ENCODE measurements around the gene CSRNP3. TPM values are rescaled to one million over a fixed set of nuclear protein-coding genes. Genes with fewer than 3 reads are reported as not detected.
A peak's percentile ranks its signal among the peaks of the same experiment; 100 is the strongest.

The CSRNP3 gene
- total RNA-seq, 4 donors from 2014 or later = 0.37 to 11.1 (median 3.2) TPM

GRCh38 chr2:165467921-165468320 lies 1.6 kb upstream of the CSRNP3 start:
- no peak for DNase-seq
- intact Hi-C loops (cut with DNase I; ENCODE audit: low total_unique reads) = no loop called here
- TF ChIP-seq CTCF (IDR thresholded peaks at IDR 0.05) (no peak), EP300 (IDR thresholded peaks at IDR 0.05; ENCODE audit: low read depth) (no peak), POLR2AphosphoS5 (IDR thresholded peaks at IDR 0.05) (no peak), POLR2A (IDR thresholded peaks at IDR 0.05) (no peak)
- H3K9me3 ChIP-seq = no peaks in the 10 kb centered on the region
- in situ Hi-C loops (cut with MboI; ENCODE audit: low pct_ligation_motif_present in 1 of 4, low pct_unique_long_range_greater_than_20kb in 1 of 4, low sequenced_read_pairs in 3 of 4) = no loop called here
- no peak overlapping the region for H3K4me3 ChIP-seq
- 92 to 100% methylated on average over 1 to 3 of the region's 3 CpGs for whole genome bisulfite sequencing, 2 donors (ENCODE audit: low coverage in 1 of 2)
- peaks cover 0 to 21% (median 1%) of the 10 kb centered on the region in 4 donors for H3K4me1 ChIP-seq
- H3K27me3 ChIP-seq = no peaks in the 10 kb centered on the region
- H3K27ac ChIP-seq = no peak overlapping the region
- no peaks in the 10 kb centered on the region for H3K36me3 ChIP-seq

- intact Hi-C loops (cut with DNase I; ENCODE audit: low total_unique reads) (no loop called here), in situ Hi-C loops (cut with MboI; ENCODE audit: low pct_ligation_motif_present in 1 of 4, low pct_unique_long_range_greater_than_20kb in 1 of 4, low sequenced_read_pairs in 3 of 4) (no loop called here)
- peak overlapping the region in 3 of 4 donors; percentile 39 to 62 (median 45) for H3K4me3 ChIP-seq
Observed at GRCh38 chr2:165470361-165470760, 863 bp downstream of the CSRNP3 start.

GRCh38 chr2:165471349-165471950 lies 2.0 kb downstream of the CSRNP3 start:
- H3K27ac ChIP-seq = no peak overlapping the region
- H3K9me3 ChIP-seq = no peaks in the 10 kb centered on the region
- no peaks in the 10 kb centered on the region for H3K27me3 ChIP-seq
- H3K36me3 ChIP-seq = no peaks in the 10 kb centered on the region
- WGBS, 2 donors (ENCODE audit: low coverage in 1 of 2) = 13 to 20% methylated on average over 1 of the region's 1 CpG
- TF ChIP-seq CTCF (IDR thresholded peaks at IDR 0.05) (no peak), POLR2A (IDR thresholded peaks at IDR 0.05) (no peak), EP300 (IDR thresholded peaks at IDR 0.05; ENCODE audit: low read depth) (no peak), POLR2AphosphoS5 (IDR thresholded peaks at IDR 0.05) (no peak)
- DNase-seq = no peak
- peaks cover 0 to 24% (median 1%) of the 10 kb centered on the region in 4 donors for H3K4me1 ChIP-seq
- H3K4me3 ChIP-seq = no peak overlapping the region
- in situ Hi-C loops (cut with MboI; ENCODE audit: low pct_ligation_motif_present in 1 of 4, low pct_unique_long_range_greater_than_20kb in 1 of 4, low sequenced_read_pairs in 3 of 4) (no loop called here), intact Hi-C loops (cut with DNase I; ENCODE audit: low total_unique reads) (no loop called here)

More at GRCh38 chr2:165470361-165470760, 863 bp downstream of the CSRNP3 start:
- Histone ChIP-seq H3K27ac (no peak overlapping the region), H3K36me3 (no peaks in the 10 kb centered on the region), H3K27me3 (no peaks in the 10 kb centered on the region), H3K9me3 (no peaks in the 10 kb centered on the region), H3K4me1 (peaks cover 0 to 24% (median 1%) of the 10 kb centered on the region in 4 donors)
- no peak for DNase-seq
- no peak for TF ChIP-seq CTCF (IDR thresholded peaks at IDR 0.05)
- no peak for TF ChIP-seq POLR2AphosphoS5 (IDR thresholded peaks at IDR 0.05)
- no peak for TF ChIP-seq POLR2A (IDR thresholded peaks at IDR 0.05)
- no peak for TF ChIP-seq EP300 (IDR thresholded peaks at IDR 0.05; ENCODE audit: low read depth)

- Histone ChIP-seq H3K27me3 (no peaks in the 10 kb centered on the region), H3K36me3 (no peaks in the 10 kb centered on the region), H3K4me3 (peak overlapping the region in 1 of 4 donors; percentile 3), H3K4me1 (peaks cover 0 to 24% (median 1%) of the 10 kb centered on the region in 4 donors), H3K27ac (no peak overlapping the region), H3K9me3 (no peaks in the 10 kb centered on the region)
- intact Hi-C loops (cut with DNase I; ENCODE audit: low total_unique reads) (no loop called here), in situ Hi-C loops (cut with MboI; ENCODE audit: low pct_ligation_motif_present in 1 of 4, low pct_unique_long_range_greater_than_20kb in 1 of 4, low sequenced_read_pairs in 3 of 4) (no loop called here)
- TF ChIP-seq POLR2A (IDR thresholded peaks at IDR 0.05) = no peak
- TF ChIP-seq POLR2AphosphoS5 (IDR thresholded peaks at IDR 0.05) = no peak
- no peak for TF ChIP-seq CTCF (IDR thresholded peaks at IDR 0.05)
- no peak for TF ChIP-seq EP300 (IDR thresholded peaks at IDR 0.05; ENCODE audit: low read depth)
- DNase-seq = no peak
- WGBS, 2 donors (ENCODE audit: low coverage in 1 of 2) = 65% methylated on average over 3 of the region's 3 CpGs
Observed at GRCh38 chr2:165472922-165473321, 3.4 kb downstream of the CSRNP3 start.
